Measurements from ENCODE around the gene SMC1B.

SMC1B gene

GRCh38 chr22:45455621-45456020 is 42.2 kb upstream of the SMC1B start:
- TF ChIP-seq CTCF (conservative IDR thresholded peaks at IDR 0.05; ENCODE audit: low read depth, low read length): no peak
- H3K4me3 ChIP-seq (ENCODE audit: low read length): no peak overlapping the region
- no peak for DNase-seq (ENCODE audit: low read depth)

GRCh38 chr22:45455212-45455611 is 41.8 kb upstream of the SMC1B start:
- no peak for TF ChIP-seq CTCF (conservative IDR thresholded peaks at IDR 0.05; ENCODE audit: low read depth, low read length)
- H3K4me3 ChIP-seq (ENCODE audit: low read length): no peak overlapping the region
- DNase-seq (ENCODE audit: low read depth): no peak

GRCh38 chr22:45454275-45454674 is 40.9 kb upstream of the SMC1B start:
- TF ChIP-seq CTCF (conservative IDR thresholded peaks at IDR 0.05; ENCODE audit: low read depth, low read length): no peak
- DNase-seq (ENCODE audit: low read depth): no peak
- no peak overlapping the region for H3K4me3 ChIP-seq (ENCODE audit: low read length)

DNA sequence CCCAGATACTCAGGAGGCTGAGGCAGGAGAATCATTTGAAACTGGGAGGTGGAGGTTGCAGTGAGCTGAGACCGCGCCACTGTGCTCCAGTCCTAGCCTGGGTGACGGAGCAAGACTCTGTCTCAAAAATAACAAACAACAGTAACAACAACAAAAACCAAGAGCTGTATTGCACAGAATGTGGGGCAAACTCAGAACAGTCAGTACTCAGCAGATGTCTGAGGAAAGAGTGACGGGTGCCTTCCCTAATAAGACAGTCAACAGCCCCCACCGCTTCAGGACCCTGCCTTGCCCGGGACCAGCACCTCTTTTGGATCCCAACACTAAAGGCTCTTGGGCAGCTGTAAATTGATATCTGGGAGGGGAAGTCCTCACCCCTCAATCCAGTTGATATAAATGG is 40.4 kb upstream of the SMC1B start:
- no peak overlapping the region for H3K4me3 ChIP-seq (ENCODE audit: low read length)
- no peak for TF ChIP-seq CTCF (conservative IDR thresholded peaks at IDR 0.05; ENCODE audit: low read depth, low read length)
- no peak for DNase-seq (ENCODE audit: low read depth)

GRCh38 chr22:45452565-45453379 is 39.4 kb upstream of the SMC1B start:
- no peak for TF ChIP-seq CTCF (conservative IDR thresholded peaks at IDR 0.05; ENCODE audit: low read depth, low read length)
- H3K4me3 ChIP-seq (ENCODE audit: low read length): no peak overlapping the region
- DNase-seq (ENCODE audit: low read depth): no peak

DNA sequence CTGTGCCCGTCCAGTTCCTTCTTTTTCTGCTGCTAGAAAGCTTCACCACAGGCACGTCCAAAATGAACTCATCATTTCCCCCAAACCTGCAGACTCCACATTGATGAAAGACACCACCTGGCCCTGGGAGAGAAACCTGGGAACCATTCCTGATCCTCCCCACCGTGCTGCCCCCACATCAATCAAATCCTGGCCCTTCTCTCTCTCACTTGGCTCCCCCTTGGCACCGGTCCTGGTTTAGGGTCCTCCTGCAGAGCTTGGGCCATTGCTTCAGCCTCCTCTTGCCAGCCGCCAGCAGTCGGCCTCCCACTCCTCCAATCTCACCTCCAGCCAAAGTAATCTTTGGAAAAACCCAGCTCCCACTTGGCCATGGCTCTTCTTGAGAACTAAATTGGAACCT is 38.6 kb upstream of the SMC1B start:
- no peak for DNase-seq (ENCODE audit: low read depth)
- no peak for TF ChIP-seq CTCF (conservative IDR thresholded peaks at IDR 0.05; ENCODE audit: low read depth, low read length)
- no peak overlapping the region for H3K4me3 ChIP-seq (ENCODE audit: low read length)

DNA sequence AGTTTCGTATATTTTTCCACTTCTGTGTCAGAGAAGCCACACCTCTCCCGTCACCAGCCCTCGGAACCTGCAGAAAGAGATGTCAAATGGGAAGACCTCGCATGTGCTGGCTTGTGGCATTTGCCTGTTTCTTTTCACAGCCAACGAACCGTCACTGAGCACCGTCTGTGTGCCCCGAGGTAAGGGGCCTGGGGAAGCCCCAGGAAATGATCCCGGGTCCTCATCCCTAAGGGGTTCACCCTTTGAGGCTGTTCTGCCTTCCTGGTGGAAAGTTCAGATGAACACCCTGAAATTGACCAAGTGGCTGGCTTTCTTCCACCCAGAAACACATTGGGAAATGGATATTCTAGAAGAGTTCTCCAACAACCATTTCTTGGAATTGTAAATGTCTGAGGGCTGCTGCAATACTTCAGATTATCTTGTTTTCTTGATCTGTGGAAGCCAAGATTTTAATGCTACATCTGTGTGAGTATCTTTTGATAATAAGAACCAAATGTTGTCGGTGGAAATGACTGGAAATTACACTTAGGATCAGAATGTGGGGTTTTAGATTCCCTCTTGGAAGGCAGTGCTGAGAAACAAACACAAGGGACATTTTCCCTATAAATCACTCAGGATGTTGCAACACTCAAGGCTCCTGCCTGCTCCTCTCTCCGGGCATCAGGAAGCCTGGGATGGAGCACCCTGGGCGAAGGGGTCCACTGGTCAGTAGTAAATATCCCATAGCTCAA is 37.7 kb upstream of the SMC1B start:
- no peak overlapping the region for H3K4me3 ChIP-seq (ENCODE audit: low read length)
- TF ChIP-seq CTCF (conservative IDR thresholded peaks at IDR 0.05; ENCODE audit: low read depth, low read length): no peak
- DNase-seq (ENCODE audit: low read depth): no peak

All from retinal pigment epithelial cell (primary cell).